ENCODE results near the gene COCH. TPM values are rescaled to one million over a fixed set of nuclear protein-coding genes. Genes with fewer than 3 reads are reported as not detected.

Gene COCH
- total RNA-seq, 1 experiment from 2014 or later, result 87.6 TPM

GRCh38 chr14:30855345-30856037 is 18.9 kb upstream of the COCH start:
- no TSS peak for BruUV-seq (replicated peaks)
- no peak for DNase-seq (ENCODE audit: low spot score)
- TF ChIP-seq, protein P1, sequence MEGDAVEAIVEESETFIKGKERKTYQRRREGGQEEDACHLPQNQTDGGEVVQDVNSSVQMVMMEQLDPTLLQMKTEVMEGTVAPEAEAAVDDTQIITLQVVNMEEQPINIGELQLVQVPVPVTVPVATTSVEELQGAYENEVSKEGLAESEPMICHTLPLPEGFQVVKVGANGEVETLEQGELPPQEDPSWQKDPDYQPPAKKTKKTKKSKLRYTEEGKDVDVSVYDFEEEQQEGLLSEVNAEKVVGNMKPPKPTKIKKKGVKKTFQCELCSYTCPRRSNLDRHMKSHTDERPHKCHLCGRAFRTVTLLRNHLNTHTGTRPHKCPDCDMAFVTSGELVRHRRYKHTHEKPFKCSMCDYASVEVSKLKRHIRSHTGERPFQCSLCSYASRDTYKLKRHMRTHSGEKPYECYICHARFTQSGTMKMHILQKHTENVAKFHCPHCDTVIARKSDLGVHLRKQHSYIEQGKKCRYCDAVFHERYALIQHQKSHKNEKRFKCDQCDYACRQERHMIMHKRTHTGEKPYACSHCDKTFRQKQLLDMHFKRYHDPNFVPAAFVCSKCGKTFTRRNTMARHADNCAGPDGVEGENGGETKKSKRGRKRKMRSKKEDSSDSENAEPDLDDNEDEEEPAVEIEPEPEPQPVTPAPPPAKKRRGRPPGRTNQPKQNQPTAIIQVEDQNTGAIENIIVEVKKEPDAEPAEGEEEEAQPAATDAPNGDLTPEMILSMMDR (conservative IDR thresholded peaks at IDR 0.05; ENCODE audit: low read depth, low read length), result no peak
- TF ChIP-seq EZH2 (IDR thresholded peaks at IDR 0.05; ENCODE audit: borderline replicate concordance, low read depth, low read length, poor library complexity, severe bottlenecking), result no peak
- ChIA-PET POLR2A (ENCODE audit: low non-redundant PET) (no interaction called here), CTCF (no interaction called here)
- no peaks in the 10 kb centered on the region for H3K4me1 ChIP-seq (ENCODE audit: insufficient read depth, low read length, poor library complexity, severe bottlenecking)
- no peaks in the 10 kb centered on the region for H3K9me3 ChIP-seq (ENCODE audit: low read depth, low read length, poor library complexity, severe bottlenecking)
- no peak overlapping the region for H3K4me3 ChIP-seq (ENCODE audit: low read depth, low read length, poor library complexity, severe bottlenecking)
- no peaks in the 10 kb centered on the region for H3K27me3 ChIP-seq (replicated peaks; ENCODE audit: insufficient read depth, low read depth, low read length, poor library complexity)
- intact Hi-C loops (cut with micrococcal nuclease; ENCODE audit: unreplicated experiment), result no loop called here
- H3K27ac ChIP-seq (ENCODE audit: low read depth, low read length, poor library complexity, severe bottlenecking), result no peak overlapping the region
- H3K36me3 ChIP-seq (ENCODE audit: insufficient read depth, low read length, poor library complexity, severe bottlenecking), result no peaks in the 10 kb centered on the region

GRCh38 chr14:30861200-30861599 is 13.2 kb upstream of the COCH start:
- TF ChIP-seq, protein P1 (conservative IDR thresholded peaks at IDR 0.05; ENCODE audit: low read depth, low read length), result no peak
- no peak for TF ChIP-seq EZH2 (IDR thresholded peaks at IDR 0.05; ENCODE audit: borderline replicate concordance, low read depth, low read length, poor library complexity, severe bottlenecking)
- Histone ChIP-seq H3K27ac (ENCODE audit: low read depth, low read length, poor library complexity, severe bottlenecking) (no peak overlapping the region), H3K36me3 (ENCODE audit: insufficient read depth, low read length, poor library complexity, severe bottlenecking) (no peaks in the 10 kb centered on the region), H3K4me3 (ENCODE audit: low read depth, low read length, poor library complexity, severe bottlenecking) (no peak overlapping the region), H3K27me3 (replicated peaks; ENCODE audit: insufficient read depth, low read depth, low read length, poor library complexity) (peaks cover 4% of the 10 kb centered on the region), H3K4me1 (ENCODE audit: insufficient read depth, low read length, poor library complexity, severe bottlenecking) (no peaks in the 10 kb centered on the region), H3K9me3 (ENCODE audit: low read depth, low read length, poor library complexity, severe bottlenecking) (no peaks in the 10 kb centered on the region)
- POLR2A ChIA-PET (ENCODE audit: low non-redundant PET), result interaction anchor here (0.6 kb wide), 1 partner anchor 32 kb away, joined by 3 read pairs; no protein-coding TSS in a partner anchor
- no TSS peak for BruUV-seq (replicated peaks)
- intact Hi-C loops (cut with micrococcal nuclease; ENCODE audit: unreplicated experiment), result no loop called here
- CTCF ChIA-PET, result no interaction called here
- DNase-seq (ENCODE audit: low spot score), result no peak

DNA sequence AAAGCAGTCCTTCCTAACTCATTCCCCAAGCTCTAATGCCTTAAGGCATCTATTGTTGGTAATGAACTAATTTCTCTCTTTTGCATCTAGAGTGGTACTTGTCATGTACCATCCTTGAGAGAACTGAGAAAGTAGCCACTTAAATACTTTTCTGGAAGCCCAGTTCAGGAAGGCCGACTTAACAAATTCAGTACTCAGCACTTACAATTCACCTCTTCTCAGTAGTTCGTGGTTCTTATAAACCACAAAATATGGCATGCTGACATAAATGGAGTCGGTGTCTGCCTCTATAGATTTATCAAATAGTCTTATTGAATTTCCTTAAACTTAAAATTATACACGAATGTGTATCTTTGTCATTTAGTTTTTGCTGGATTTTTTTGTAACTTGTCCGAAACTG is 9.4 kb upstream of the COCH start:
- BruUV-seq (replicated peaks), result no TSS peak
- Histone ChIP-seq H3K27ac (ENCODE audit: low read depth, low read length, poor library complexity, severe bottlenecking) (no peak overlapping the region), H3K4me3 (ENCODE audit: low read depth, low read length, poor library complexity, severe bottlenecking) (no peak overlapping the region), H3K9me3 (ENCODE audit: low read depth, low read length, poor library complexity, severe bottlenecking) (no peaks in the 10 kb centered on the region), H3K4me1 (ENCODE audit: insufficient read depth, low read length, poor library complexity, severe bottlenecking) (no peaks in the 10 kb centered on the region), H3K27me3 (replicated peaks; ENCODE audit: insufficient read depth, low read depth, low read length, poor library complexity) (peaks cover 4% of the 10 kb centered on the region), H3K36me3 (ENCODE audit: insufficient read depth, low read length, poor library complexity, severe bottlenecking) (no peaks in the 10 kb centered on the region)
- TF ChIP-seq EZH2 (IDR thresholded peaks at IDR 0.05; ENCODE audit: borderline replicate concordance, low read depth, low read length, poor library complexity, severe bottlenecking), result no peak
- TF ChIP-seq, protein P1 (conservative IDR thresholded peaks at IDR 0.05; ENCODE audit: low read depth, low read length), result no peak
- CTCF ChIA-PET, result no interaction called here
- intact Hi-C loops (cut with micrococcal nuclease; ENCODE audit: unreplicated experiment), result no loop called here
- DNase-seq (ENCODE audit: low spot score), result no peak
- POLR2A ChIA-PET (ENCODE audit: low non-redundant PET), result no interaction called here
